VCaP (cell line): ENCODE results near the gene TOR1A.

ENCODE experiments used
- H3K27ac ChIP-seq: fragments of 450-650 bp; 2 replicates; pipeline ENCODE4 v1.5.1; 2017
- CTCF ChIP-seq: fragments of 450-650 bp; conservative IDR thresholded peaks from 2 replicates; pipeline ENCODE4 v1.5.1; 2017; ENCODE audit warnings: mild to moderate bottlenecking, moderate library complexity

Gene TOR1A

GRCh38 chr9:129836311-129837007 lies 12.5 kb upstream of the TOR1A start:
- TF ChIP-seq CTCF = no peak
- H3K27ac ChIP-seq = peak overlapping the region; percentile 88; the same call in 1 of the 2 replicates

DNA sequence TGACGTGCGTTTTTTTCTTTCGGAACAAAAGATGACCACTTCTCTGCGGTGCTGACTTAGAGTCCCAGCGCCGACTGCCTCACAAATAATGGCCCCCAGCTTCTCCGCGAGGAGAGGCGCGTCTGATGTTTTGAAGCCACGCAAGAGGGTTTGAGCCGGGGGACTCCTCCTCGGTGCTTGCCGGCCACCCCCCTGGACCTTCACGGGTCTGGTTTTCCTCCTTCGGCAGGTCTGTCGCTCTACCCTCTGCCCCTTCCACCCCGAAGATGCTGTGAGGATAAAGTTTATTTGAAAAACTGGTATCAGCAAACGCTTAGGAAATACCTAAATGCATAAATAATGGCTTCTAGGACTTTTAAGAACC lies 11.9 kb upstream of the TOR1A start:
- H3K27ac ChIP-seq = peak overlapping the region; percentile 88
- TF ChIP-seq CTCF = no peak

GRCh38 chr9:129835128-129835859 lies 11.4 kb upstream of the TOR1A start, which contains the start of the genes C9orf78 and USP20:
TSS of gene C9orf78 (minus strand) at chr9:129835275. CDS start at chr9:129835221, 54 bp downstream.
TSS of gene USP20 (plus strand) at chr9:129835458. CDS start at chr9:129852556, 17,098 bp downstream.
- TF ChIP-seq CTCF = no peak
- peak within 1 kb of the TSS; percentile 88 for H3K27ac ChIP-seq

DNA sequence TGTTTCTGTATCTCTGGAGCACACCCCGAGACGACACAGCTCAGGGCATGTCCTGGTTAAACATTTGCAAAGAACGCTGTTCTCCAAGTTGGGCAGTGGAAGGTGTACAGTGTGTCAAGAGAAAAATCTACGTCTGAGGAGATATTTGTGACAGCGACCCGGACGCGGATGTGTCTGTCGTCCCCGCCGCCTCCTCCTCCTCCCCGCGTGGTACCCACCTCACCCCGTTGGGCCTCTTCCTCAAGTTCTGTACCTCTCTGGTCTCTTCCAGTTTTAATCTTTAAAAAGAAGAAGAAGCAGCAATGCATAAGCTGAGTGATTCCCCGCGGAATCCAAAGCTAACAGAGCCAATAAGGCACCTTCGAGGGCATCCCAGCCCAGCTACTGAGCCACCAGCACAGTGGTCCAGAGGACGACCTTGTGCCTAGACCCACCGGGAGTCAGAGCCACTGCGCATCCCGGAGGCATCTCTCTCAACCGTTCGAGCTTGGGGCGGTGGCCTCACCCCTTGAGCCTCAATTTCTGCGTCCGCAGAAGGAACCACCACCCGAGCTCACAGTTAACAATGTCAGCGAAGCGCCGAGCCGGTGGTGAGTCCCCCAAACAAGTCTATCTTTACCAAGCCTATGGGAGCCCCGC lies 10.7 kb upstream of the TOR1A start:
- TF ChIP-seq CTCF = no peak
- H3K27ac ChIP-seq = peak overlapping the region; percentile 88

- no peak for TF ChIP-seq CTCF
- no peak overlapping the region for H3K27ac ChIP-seq
Measured at GRCh38 chr9:129832982-129833381, 9.0 kb upstream of the TOR1A start.

GRCh38 chr9:129828969-129829368 lies 5.0 kb upstream of the TOR1A start:
- H3K27ac ChIP-seq = no peak overlapping the region
- TF ChIP-seq CTCF = no peak

DNA sequence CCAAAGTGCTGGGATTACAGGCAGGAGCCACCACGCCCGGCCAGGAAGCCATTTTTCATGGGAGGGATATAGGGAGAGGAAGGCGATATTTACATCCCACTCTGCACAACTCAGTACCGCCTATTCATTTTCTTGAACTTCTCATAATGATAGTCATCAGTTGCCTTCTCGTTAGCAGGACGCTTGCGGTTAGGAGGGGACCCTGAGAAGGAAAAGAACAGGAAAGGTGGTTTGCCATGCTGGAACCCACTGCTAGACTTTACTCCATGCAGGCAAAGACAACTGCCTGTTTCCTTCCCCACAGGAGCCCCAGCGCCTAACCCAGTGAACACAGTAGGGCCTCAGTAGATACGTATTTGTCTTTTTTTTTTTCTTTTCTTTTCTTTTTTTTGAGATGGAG lies 4.1 kb upstream of the TOR1A start:
- no peak for TF ChIP-seq CTCF
- H3K27ac ChIP-seq = no peak overlapping the region
